Medulla oblongata (tissue), 1 donor: ENCODE data around the gene LRRC75A.

Experiments
- DNase-seq: peaks from one replicate; pipeline ENCODE4 v3.0.0-alpha.2; 2015; ENCODE audit errors: extremely low spot score

Gene LRRC75A

DNA sequence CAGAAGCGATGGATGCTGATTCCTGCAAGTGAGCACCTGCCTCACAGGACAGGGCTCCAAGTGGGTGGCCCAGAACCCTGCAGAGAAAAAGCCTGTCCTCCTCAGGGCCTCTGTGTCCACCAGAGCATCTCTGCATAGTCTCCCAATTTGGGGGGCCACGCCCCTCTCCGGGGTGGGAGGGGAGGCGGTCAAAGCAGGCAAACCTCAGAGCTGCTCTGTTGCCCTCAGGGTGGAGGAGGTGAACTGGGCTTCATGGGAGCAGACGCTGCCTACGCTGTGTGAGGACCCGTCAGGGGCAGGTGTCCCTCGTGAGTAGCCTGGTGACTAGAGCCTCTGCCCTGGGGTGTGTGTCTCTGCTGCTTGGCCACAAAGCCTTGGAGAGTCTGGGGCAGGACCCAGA is 57.3 kb downstream of the LRRC75A start:
- no peak for DNase-seq

DNA sequence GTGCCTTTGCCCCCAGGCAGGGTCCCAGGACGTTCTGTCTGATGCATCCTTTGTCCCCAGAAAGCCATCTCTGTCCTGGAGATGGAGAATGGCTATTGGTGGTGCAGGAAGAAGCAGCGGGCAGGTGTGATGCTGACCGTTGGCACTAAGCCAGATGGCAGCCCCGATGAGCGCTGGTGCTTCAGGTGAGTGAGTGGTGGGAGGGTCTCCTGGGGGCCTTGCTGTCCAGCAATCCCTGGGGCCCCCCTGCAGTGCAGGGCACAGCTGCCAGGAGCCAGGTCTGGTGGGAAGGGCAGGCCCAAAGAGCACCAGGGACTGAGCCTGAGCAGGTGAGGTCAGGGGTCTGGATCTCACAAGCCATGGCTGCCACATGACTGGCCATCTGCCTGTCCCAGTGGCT is 58.5 kb downstream of the LRRC75A start:
- no peak for DNase-seq

DNA sequence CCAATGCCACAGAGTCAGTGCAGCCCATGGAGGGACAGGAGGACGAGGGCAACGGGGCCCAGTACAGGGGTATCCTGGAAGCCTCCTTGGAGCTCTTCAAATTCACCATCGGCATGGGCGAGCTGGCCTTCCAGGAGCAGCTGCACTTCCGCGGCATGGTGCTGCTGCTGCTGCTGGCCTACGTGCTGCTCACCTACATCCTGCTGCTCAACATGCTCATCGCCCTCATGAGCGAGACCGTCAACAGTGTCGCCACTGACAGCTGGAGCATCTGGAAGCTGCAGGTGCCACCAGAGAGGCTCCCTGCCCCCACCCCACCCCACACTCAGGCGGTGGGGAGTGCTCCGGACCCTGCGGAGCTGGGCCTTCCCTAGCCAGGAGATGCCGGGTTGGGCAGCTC is 60.0 kb downstream of the LRRC75A start:
- no peak for DNase-seq

DNA sequence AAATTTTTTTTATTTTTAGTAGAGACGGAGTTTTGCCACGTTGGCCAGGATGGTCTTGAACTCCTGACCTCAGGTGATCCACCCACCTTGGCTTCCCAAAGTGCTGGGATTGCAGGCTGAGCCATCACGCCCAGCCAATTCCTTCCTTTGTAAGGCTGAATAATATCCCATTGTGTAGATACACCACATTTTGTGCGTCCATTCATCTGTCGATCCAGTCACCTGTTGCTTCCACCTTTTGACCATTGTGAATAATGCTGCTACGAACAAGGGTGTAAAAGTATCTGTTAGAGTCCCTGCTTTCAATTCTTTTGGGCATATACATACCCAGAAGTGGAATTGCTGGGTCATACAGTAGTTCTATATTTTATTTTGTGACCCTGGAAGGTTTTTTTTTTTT is 61.3 kb downstream of the LRRC75A start:
- DNase-seq = no peak

DNA sequence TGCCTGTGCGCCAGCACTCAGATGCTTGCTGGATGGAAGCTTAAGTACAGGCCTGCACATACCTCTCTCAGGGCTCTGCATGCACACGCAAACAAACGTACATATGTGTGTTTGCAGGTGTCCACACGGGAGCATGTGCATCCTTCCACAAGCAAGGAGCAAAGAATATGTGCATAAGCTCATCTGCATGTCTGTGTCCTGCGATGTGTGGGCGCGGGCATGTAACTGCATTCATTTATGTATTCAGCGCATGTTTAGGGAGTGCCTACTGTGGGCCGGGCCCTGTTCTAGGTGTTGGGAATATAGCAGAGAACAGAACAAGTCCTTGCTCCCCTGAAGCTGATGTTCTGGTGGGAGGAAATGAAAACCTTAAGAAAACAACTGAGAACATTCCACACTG is 62.9 kb downstream of the LRRC75A start:
- no peak for DNase-seq

DNA sequence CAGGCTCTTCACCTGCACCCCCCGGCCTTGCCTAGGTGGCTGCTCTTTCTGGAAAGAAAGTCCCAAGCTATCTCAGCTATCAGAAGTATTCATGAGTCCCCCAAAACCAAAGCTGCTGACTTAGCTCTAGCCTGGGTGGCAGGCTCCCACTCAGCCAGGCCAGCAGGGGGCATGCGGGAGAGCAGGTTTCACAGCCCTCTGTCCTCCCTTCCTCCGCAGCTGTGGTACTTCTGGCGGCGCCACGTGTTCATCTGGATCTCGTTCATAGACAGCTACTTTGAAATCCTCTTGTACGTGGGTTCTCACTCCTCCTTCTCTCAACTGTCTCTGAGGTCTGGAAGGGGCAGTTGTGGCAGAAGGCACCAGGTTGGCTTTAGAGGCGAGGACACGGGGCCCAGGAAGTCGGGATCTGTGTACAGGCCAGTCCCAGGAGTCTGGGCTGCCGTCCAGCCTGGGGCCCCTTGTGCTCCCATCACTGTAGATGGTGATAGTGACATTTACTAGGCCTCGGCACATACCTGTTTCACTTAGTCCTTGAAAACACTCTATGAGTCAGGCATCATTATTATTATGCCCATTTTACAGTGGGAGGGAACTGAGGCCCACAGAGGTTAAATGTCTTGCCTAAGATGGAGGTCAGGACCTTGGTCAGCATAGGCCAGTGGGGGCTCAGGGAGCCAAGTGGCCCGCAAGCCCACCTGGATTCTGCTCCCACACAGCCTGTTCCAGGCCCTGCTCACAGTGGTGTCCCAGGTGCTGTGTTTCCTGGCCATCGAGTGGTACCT is 63.7 kb downstream of the LRRC75A start:
- peak; percentile 58 for DNase-seq

DNA sequence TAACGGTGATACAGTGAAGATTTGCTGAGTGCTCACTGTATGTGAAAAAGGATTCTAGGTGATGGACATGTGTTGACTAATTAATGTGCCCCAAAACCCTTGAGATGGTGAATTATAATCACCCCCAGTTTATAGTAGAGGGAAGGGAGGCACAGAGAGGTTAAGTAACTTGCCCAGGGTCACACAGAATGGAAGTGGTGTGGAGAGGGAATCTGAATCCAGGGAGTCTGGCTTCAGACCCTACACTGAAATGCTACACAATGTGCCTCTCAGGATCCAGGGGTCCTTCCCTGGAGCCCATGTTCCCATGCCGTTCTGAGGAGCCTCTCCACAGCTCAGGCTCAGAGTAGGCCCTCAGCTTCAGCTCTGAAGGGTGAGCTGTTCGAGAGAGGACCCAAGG is 65.0 kb downstream of the LRRC75A start:
- no peak for DNase-seq

DNA sequence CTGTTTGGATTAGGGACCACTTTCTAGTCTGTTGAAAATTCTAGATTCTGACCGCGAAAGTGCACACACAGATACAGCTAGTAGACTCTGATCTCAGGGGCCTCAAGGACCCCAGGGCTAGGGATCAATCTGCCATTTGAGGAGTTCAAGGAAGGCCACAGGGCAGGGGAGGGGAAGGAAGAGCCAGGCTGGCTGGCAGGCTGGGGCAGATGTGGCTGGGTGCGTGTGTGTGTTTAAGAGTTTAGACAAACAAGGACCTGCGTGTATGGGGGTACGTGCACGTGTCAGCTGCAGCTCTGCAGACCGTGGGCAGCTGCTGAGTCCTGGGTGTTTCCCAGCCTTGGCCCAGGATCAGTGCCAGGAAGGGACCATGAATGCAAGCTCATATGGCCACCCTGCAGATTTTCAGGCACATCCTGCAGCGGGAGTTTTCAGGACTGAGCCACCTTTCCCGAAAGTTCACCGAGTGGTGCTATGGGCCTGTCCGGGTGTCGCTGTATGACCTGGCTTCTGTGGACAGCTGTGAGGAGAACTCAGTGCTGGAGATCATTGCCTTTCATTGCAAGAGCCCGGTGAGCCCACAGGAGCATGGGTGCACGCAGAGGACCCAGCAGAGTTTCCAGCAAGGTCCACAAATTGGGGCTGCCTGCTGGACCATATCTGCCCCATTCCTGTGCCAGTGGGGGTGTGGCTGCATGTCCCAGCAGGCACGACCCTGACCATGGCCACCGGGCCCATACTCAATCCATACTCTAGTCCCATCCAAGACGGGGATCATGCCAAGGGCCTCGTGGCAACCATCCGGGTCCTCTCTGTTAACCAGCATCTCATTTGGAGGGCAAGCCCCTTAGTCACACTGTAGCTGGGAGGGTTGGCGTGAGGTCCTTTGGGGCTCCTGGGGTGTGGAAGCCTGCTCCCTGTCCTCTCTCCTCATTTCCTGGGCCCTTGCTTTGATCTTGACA is 66.0 kb downstream of the LRRC75A start:
- DNase-seq = no peak

DNA sequence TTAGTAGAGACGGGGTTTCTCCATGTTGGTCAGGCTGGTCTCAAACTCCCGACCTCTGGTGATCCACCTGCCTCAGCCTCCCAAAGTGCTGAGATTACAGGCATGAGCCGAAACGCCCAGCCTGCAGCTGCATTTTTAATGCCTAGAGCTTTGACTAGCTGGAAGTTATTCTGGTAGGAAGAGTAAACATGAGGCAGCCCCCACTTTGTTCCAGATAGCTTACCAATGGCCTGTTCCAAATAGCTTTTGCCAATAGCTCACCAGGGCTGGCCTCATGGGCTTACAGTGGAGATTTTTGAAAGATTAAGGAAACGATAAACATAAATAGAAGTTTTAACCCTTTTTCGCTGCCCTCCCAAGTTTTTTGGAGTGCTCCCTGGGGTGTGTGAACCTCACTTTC is 66.8 kb downstream of the LRRC75A start:
- DNase-seq = no peak

DNA sequence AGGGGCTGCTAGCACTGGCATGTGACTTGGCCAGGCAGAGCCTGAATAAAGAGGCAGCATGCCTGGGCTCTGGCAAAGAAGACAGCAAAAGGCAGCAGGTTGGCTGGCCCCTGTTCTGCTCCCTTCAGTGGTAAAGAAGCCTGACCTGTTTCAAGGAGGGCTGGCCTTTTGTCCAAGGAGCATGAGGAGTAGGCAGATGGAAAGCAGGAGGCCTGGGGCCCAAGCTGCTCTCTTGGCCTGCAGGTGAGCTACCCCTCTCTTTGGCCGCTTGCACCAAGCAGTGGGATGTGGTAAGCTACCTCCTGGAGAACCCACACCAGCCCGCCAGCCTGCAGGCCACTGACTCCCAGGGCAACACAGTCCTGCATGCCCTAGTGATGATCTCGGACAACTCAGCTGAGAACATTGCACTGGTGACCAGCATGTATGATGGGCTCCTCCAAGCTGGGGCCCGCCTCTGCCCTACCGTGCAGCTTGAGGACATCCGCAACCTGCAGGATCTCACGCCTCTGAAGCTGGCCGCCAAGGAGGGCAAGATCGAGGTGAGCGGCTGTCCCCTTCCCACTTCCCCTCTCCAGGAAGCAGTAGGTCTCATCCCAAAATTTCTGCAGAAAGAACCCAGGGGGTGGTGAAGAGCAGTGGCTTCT is 68.6 kb downstream of the LRRC75A start:
- DNase-seq = no peak

DNA sequence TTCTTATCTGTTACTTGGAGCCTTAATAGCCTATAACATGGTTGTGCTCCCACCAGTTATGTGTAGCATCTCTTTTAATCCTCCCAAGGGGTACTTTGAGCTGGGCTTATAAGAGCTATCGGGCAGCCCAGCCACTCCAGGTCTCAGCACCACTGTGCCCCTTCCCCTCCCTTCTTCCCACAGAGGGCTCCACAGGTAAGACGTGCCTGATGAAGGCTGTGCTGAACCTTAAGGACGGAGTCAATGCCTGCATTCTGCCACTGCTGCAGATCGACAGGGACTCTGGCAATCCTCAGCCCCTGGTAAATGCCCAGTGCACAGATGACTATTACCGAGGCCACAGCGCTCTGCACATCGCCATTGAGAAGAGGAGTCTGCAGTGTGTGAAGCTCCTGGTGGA is 69.6 kb downstream of the LRRC75A start:
- no peak for DNase-seq

DNA sequence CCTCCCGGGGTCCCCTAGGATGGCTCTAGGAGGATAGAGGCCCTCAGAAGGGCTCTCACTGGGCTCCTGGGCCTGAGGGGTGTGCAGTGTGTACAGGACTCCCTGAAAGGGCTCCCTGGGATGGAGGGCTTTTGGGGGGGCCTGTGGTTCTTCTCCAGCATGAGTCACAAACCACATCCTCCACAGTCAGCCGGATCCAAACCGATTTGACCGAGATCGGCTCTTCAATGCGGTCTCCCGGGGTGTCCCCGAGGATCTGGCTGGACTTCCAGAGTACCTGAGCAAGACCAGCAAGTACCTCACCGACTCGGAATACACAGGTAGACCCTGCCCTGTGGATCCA is 72.1 kb downstream of the LRRC75A start:
- no peak for DNase-seq

DNA sequence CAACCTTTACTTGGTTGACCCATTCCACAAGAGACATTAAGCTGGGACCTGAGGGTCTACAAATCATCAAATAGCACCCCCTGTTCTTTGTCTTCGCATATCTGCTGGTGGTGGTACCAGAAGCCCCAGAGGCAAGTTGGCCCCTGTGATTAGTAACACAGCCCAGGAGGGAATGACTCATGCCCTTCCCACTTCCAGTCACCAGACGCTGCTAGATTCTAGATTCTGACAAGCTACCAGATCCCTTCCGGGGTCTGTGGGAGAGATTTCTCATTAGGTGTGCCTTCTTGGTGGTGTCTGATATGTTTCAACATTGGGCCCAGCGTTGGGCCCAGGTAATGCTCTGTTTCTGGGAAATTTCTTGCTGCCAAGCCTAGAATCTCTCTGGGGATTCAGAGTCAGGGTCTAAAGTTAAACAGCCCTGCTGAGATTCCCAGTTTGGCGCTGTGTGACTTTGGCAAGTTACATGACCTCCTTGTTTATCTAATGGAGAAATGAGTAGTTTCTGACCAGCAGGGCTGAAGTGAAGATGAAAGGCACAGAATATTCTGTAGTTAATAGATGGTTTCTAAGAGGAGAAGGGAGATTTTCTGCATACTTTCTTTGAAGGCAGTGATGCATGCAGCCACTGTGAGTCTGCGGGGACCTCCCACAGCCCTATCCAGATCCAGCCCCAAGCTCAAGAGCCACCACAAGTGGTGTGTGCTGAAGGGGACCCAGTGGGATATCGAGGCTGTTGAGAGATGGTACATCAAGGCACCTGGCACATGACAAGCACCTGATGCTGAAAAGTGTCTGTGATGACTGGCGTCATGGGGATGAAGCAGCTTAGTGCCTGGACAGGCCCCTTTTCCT is 72.7 kb downstream of the LRRC75A start:
- DNase-seq = no peak

DNA sequence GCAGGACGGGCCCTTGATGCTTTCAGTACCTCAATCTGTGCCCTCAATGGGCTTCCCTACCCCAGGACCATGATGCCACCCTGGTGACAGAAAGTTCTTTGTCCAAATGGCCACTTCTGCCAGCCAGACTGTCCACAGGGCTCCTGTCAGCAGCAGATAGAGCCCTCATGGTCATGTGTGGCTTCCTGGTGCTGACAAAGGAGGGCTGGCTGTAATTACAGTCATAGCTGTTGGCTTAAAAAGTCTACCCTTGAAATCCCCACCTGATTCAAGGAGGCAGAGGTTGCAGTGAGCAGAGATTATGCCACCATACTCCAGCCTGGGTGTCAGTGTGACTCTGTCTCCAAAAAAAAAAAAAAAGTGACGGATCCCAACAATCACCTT is 73.3 kb downstream of the LRRC75A start:
- DNase-seq = no peak

DNA sequence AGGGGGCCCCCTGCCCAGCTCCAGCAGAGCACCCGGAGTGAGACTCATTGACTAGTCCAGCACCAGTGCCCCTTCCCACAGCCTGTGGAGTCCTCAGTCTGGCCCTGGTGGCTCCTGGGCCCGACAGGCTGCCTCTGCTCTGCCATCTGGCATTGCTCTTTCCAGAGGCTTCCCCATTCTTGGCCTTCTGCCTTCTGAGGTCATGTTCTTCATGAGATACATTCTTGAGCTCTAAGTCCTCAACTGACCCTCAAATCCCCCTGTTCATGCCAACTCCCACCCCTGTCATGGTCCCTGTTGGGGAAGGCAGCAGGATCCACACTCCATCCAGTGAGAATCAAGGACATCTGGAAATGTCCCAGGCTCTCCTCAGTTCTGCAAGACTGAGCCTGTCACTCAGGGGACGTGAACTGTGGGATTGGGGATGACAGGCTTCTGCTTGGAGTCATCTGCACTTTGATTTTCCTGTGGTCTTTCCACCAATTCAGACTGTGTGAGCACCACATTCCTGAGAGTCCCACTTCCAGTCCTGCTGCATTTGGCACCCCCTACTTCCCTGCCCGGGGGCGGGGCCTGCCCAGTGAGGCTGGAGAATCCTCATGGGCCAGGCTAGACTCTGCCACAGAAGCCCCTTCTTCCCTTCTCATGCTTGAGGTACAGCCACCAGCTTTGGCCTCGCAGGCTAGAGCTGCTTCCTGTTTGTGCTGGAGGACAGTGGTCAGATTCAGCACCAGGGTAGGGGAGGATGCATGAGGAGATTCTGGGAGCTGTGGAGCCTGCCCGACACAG is 73.9 kb downstream of the LRRC75A start:
- no peak for DNase-seq

DNA sequence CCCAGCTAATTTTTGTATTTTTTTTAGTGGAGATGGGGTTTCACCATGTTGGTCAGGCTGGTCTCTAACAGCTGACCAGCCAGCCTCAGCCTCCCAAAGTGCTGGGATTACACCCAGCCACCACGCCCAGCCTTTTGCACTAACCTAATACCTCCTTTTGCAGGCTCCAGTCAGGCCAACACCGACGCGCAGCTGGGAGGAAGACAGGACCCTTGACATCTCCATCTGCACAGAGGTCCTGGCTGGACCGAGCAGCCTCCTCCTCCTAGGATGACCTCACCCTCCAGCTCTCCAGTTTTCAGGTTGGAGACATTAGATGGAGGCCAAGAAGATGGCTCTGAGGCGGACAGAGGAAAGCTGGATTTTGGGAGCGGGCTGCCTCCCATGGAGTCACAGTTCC is 74.6 kb downstream of the LRRC75A start:
- no peak for DNase-seq

DNA sequence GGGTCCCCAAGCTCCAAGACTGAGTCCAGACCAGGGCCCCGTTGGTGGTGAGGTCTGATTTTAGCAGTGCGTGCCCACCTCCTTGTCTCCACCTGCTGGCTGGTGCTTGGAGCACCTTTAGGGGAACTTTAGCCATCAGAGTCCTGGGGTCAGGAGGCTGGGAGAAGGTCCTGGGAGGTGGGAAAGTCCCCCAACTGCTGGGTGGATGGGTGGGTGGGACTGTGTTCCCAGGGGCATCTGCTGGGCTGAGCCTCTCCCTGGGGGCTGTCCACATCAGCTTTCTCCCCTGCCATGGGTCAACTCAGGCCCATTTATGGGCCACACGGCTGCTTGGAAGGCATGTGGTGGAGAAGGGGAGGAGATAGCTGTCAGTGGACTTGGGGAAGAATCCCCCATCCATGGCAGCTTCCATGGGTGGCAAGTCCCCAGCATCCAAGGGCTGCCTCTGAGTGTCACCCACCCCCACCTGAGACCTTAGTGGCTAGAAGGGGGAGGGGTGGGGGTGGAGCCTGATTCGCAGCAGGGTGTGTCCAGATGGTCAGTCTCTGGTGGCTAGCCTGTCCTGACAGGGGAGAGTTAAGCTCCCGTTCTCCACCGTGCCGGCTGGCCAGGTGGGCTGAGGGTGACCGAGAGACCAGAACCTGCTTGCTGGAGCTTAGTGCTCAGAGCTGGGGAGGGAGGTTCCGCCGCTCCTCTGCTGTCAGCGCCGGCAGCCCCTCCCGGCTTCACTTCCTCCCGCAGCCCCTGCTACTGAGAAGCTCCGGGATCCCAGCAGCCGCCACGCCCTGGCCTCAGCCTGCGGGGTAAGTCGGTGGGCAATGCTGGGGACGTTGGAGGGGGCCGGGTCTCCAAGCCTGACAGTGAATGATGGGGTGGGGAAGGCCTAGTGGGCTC is 76.7 kb downstream of the LRRC75A start, which contains the start of gene TRPV2:
TSS of gene TRPV2 (plus strand) at position 541 of the 894 bp plus-strand sequence. CDS start 2,098 bp downstream, outside the sequence.
- no peak for DNase-seq

DNA sequence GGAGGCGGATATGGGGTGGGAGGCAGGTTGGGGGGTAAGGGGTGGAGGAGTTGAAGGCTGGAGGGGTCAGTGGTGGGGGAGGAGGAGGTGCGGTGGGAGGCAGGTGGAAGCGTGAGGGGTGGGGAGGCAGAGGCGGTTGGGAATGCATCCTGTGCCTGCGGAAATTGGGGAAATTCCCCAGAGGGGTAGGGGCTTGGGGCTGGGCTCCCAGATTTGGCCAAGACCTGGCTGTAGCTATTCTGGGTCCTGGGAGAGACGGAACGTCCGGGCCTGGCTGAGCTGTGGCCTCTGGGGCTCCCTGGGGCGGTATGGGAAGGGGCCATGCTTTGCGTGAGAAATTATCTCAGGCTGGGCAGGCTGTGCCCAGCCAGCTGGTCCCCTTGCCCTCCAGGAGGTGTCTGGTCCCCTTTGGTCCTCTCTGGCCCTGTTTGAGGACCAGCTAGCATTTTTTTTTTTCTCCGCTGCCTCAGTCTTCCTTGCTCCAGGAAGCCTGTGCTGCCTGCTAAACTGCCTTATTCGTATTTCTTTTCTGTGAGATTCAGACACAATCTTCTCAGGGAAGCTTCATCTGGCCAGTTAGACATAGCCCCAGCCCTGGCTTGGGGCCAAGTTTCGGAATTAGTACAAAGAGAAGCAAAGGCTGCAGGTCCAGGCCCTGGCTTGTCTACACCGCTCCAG is 83.9 kb downstream of the LRRC75A start:
- peak; percentile 91 for DNase-seq
